Osteocyte (in vitro differentiated cells): ENCODE results near the gene RASGEF1C. TPM values are rescaled to one million over a fixed set of nuclear protein-coding genes. Genes with fewer than 3 reads are reported as not detected.

ENCODE experiments used
- DNase-seq: peaks from one replicate; pipeline ENCODE4 v3.0.0; 2021; ENCODE audit warnings: mixed read lengths; ENCODE audit not compliant: unreplicated experiment; ENCODE audit errors: extremely low spot score
- H3K27ac Mint-ChIP-seq: one replicate; pipeline ENCODE4 v1.8.0; 2021; ENCODE audit warnings: mild to moderate bottlenecking, mixed read lengths; ENCODE audit not compliant: unreplicated experiment
- H3K27me3 Mint-ChIP-seq: one replicate; pipeline ENCODE4 v1.8.0; 2021; ENCODE audit warnings: mixed read lengths; ENCODE audit not compliant: unreplicated experiment
- H3K36me3 Mint-ChIP-seq: one replicate; pipeline ENCODE4 v1.8.0; 2021; ENCODE audit warnings: mixed read lengths; ENCODE audit not compliant: unreplicated experiment
- H3K4me1 Mint-ChIP-seq: one replicate; pipeline ENCODE4 v1.8.0; 2021; ENCODE audit warnings: mixed read lengths; ENCODE audit not compliant: unreplicated experiment
- H3K4me3 Mint-ChIP-seq: one replicate; pipeline ENCODE4 v1.8.0; 2021; ENCODE audit warnings: mild to moderate bottlenecking, moderate library complexity, mixed read lengths; ENCODE audit not compliant: unreplicated experiment
- H3K9me3 Mint-ChIP-seq: one replicate; pipeline ENCODE4 v1.8.0; 2021; ENCODE audit warnings: mixed read lengths; ENCODE audit not compliant: unreplicated experiment
- CTCF ChIP-seq: fragments of 200-600 bp; sonication (generic); IDR thresholded peaks from 2 replicates; pipeline ENCODE4 v1.5.0; 2021; ENCODE audit warnings: antibody characterized with exemption, mild to moderate bottlenecking, moderate library complexity
- total RNA-seq: library from RNA; stranded (reverse); gene quantifications from 2 replicates; pipeline ENCODE4 v1.2.1, GENCODE V29; 2021

The RASGEF1C gene
- total RNA-seq, 1 donor from 2014 or later, result not detected

GRCh38 chr5:180059326-180059725, 149.7 kb downstream of the RASGEF1C start:
- no peaks in the 10 kb centered on the region for H3K27me3 Mint-ChIP-seq
- no peak for TF ChIP-seq CTCF
- no peak overlapping the region for H3K27ac Mint-ChIP-seq
- peaks cover 5% of the 10 kb centered on the region for H3K36me3 Mint-ChIP-seq
- no peak overlapping the region for H3K4me3 Mint-ChIP-seq
- no peak for DNase-seq
- no peaks in the 10 kb centered on the region for H3K9me3 Mint-ChIP-seq
- peaks cover 28% of the 10 kb centered on the region for H3K4me1 Mint-ChIP-seq

- H3K36me3 Mint-ChIP-seq, result no peaks in the 10 kb centered on the region
- no peaks in the 10 kb centered on the region for H3K27me3 Mint-ChIP-seq
- H3K4me3 Mint-ChIP-seq, result no peak overlapping the region
- H3K27ac Mint-ChIP-seq, result peak overlapping the region; percentile 58
- TF ChIP-seq CTCF, result no peak
- peaks cover 34% of the 10 kb centered on the region for H3K4me1 Mint-ChIP-seq
- H3K9me3 Mint-ChIP-seq, result no peaks in the 10 kb centered on the region
- DNase-seq, result no peak
Measured at GRCh38 chr5:180056153-180056552, 152.9 kb downstream of the RASGEF1C start.

GRCh38 chr5:180054226-180054625, 154.8 kb downstream of the RASGEF1C start:
- H3K27me3 Mint-ChIP-seq, result no peaks in the 10 kb centered on the region
- no peak overlapping the region for H3K4me3 Mint-ChIP-seq

GRCh38 chr5:180053061-180053602, 155.9 kb downstream of the RASGEF1C start:
- H3K4me3 Mint-ChIP-seq, result no peak overlapping the region
- no peak for DNase-seq
- H3K36me3 Mint-ChIP-seq, result no peaks in the 10 kb centered on the region
- H3K9me3 Mint-ChIP-seq, result no peaks in the 10 kb centered on the region
- no peak for TF ChIP-seq CTCF
- peaks cover 51% of the 10 kb centered on the region for H3K4me1 Mint-ChIP-seq
- H3K27ac Mint-ChIP-seq, result no peak overlapping the region
- no peaks in the 10 kb centered on the region for H3K27me3 Mint-ChIP-seq

More at GRCh38 chr5:180054226-180054625, 154.8 kb downstream of the RASGEF1C start:
- no peak for TF ChIP-seq CTCF
- Mint-ChIP-seq H3K4me1 (peaks cover 46% of the 10 kb centered on the region), H3K9me3 (no peaks in the 10 kb centered on the region), H3K36me3 (no peaks in the 10 kb centered on the region), H3K27ac (no peak overlapping the region)
- no peak for DNase-seq

GRCh38 chr5:180052211-180052818, 156.7 kb downstream of the RASGEF1C start:
- Mint-ChIP-seq H3K4me3 (no peak overlapping the region), H3K36me3 (no peaks in the 10 kb centered on the region), H3K4me1 (peaks cover 49% of the 10 kb centered on the region), H3K27me3 (no peaks in the 10 kb centered on the region), H3K9me3 (no peaks in the 10 kb centered on the region), H3K27ac (no peak overlapping the region)
- no peak for DNase-seq
- TF ChIP-seq CTCF, result no peak

Other genes with a start within 250 kb of the RASGEF1C start
- 70.8 and 78.4 TPM in 2 replicates for gene RNF130, start 137.5 kb downstream of the RASGEF1C start, total RNA-seq
- 30.0 and 31.8 TPM in 2 replicates for gene MAPK9, start 82.9 kb upstream of the RASGEF1C start, total RNA-seq
- 70.7 and 80.0 TPM in 2 replicates for gene GFPT2, start 144.1 kb upstream of the RASGEF1C start, total RNA-seq